Stimulated activated CD8-positive, alpha-beta memory T cell treated with anti-CD3 and anti-CD28 coated beads, Interleukin-12 subunit alpha, Interleukin-12 subunit beta, amount 100 ng/mL, for 24 hours (primary cell): ENCODE measurements around the gene DPH7.
"Not testable (repeated sequence)": the region's sequence is repeated elsewhere in the genome, so short reads cannot be mapped to it uniquely, and the experiment has no call there.

Source experiments
- DNase-seq: peaks from one replicate; pipeline ENCODE4 v3.0.0-alpha.2; 2020; ENCODE audit errors: extremely low read depth

DPH7 gene

GRCh38 chr9:137545123-137545522, 33.6 kb downstream of the DPH7 start:
- DNase-seq = no peak

- no peak for DNase-seq
Observed at GRCh38 chr9:137544176-137544760, 34.5 kb downstream of the DPH7 start.

GRCh38 chr9:137543237-137543963, 35.3 kb downstream of the DPH7 start:
- no peak for DNase-seq

- DNase-seq = no peak
Observed at GRCh38 chr9:137542486-137542885, 36.2 kb downstream of the DPH7 start.

- no peak for DNase-seq
Observed at GRCh38 chr9:137540536-137540935, 38.2 kb downstream of the DPH7 start.

- DNase-seq = no peak
Observed at GRCh38 chr9:137538058-137538457, 40.7 kb downstream of the DPH7 start.

- not testable (repeated sequence) for DNase-seq
Observed at GRCh38 chr9:137536594-137537131, 42.1 kb downstream of the DPH7 start.

- DNase-seq = no peak
Observed at GRCh38 chr9:137535120-137535428, 43.7 kb downstream of the DPH7 start.

- no peak for DNase-seq
Observed at GRCh38 chr9:137534256-137535119, 44.2 kb downstream of the DPH7 start.

GRCh38 chr9:137532891-137533468, 45.7 kb downstream of the DPH7 start:
- not testable (repeated sequence) for DNase-seq

GRCh38 chr9:137531099-137531765, 47.5 kb downstream of the DPH7 start:
- no peak for DNase-seq

GRCh38 chr9:137530331-137530730, 48.4 kb downstream of the DPH7 start:
- no peak for DNase-seq

- no peak for DNase-seq
Observed at GRCh38 chr9:137524981-137525317, 53.8 kb downstream of the DPH7 start.

GRCh38 chr9:137524161-137524980, 54.4 kb downstream of the DPH7 start:
- DNase-seq = no peak

- DNase-seq = no peak
Observed at GRCh38 chr9:137522746-137523455, 55.8 kb downstream of the DPH7 start.

GRCh38 chr9:137521405-137521985, 57.2 kb downstream of the DPH7 start:
- DNase-seq = no peak

- no peak for DNase-seq
Observed at GRCh38 chr9:137520614-137521404, 57.9 kb downstream of the DPH7 start.

- no peak for DNase-seq
Observed at GRCh38 chr9:137519553-137519952, 59.2 kb downstream of the DPH7 start.
